ENCODE data around the gene SCN4A. TPM values are rescaled to one million over a fixed set of nuclear protein-coding genes. Genes with fewer than 3 reads are reported as not detected.
A peak's percentile ranks its signal among the peaks of the same experiment; 100 is the strongest.
"Not testable (repeated sequence)": the region's sequence is repeated elsewhere in the genome, so short reads cannot be mapped to it uniquely, and the experiment has no call there.

Gene SCN4A
- total and polyA plus RNA-seq, 8 donors: 0.05 to 0.88 (median 0.58) TPM

- Histone ChIP-seq H3K4me1 (peaks cover 19 to 56% of the 10 kb centered on the region in 2 donors), H3K27me3 (no peaks in the 10 kb centered on the region), H3K27ac (peak overlapping the region; percentile 42 to 61), H3K4me3 (no peak overlapping the region), H3K9me3 (no peaks in the 10 kb centered on the region), H3K36me3 (peaks cover 0 to 21% of the 10 kb centered on the region in 2 donors)
- intact Hi-C loops (cut with DNase I): no loop called here
- TF ChIP-seq, protein P1, sequence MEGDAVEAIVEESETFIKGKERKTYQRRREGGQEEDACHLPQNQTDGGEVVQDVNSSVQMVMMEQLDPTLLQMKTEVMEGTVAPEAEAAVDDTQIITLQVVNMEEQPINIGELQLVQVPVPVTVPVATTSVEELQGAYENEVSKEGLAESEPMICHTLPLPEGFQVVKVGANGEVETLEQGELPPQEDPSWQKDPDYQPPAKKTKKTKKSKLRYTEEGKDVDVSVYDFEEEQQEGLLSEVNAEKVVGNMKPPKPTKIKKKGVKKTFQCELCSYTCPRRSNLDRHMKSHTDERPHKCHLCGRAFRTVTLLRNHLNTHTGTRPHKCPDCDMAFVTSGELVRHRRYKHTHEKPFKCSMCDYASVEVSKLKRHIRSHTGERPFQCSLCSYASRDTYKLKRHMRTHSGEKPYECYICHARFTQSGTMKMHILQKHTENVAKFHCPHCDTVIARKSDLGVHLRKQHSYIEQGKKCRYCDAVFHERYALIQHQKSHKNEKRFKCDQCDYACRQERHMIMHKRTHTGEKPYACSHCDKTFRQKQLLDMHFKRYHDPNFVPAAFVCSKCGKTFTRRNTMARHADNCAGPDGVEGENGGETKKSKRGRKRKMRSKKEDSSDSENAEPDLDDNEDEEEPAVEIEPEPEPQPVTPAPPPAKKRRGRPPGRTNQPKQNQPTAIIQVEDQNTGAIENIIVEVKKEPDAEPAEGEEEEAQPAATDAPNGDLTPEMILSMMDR (IDR thresholded peaks at IDR 0.05): no peak
- DNase-seq (no peak), ATAC-seq (peak; percentile 2)
Measured at GRCh38 chr17:64007838-64008282, 35.1 kb upstream of the SCN4A start.

DNA sequence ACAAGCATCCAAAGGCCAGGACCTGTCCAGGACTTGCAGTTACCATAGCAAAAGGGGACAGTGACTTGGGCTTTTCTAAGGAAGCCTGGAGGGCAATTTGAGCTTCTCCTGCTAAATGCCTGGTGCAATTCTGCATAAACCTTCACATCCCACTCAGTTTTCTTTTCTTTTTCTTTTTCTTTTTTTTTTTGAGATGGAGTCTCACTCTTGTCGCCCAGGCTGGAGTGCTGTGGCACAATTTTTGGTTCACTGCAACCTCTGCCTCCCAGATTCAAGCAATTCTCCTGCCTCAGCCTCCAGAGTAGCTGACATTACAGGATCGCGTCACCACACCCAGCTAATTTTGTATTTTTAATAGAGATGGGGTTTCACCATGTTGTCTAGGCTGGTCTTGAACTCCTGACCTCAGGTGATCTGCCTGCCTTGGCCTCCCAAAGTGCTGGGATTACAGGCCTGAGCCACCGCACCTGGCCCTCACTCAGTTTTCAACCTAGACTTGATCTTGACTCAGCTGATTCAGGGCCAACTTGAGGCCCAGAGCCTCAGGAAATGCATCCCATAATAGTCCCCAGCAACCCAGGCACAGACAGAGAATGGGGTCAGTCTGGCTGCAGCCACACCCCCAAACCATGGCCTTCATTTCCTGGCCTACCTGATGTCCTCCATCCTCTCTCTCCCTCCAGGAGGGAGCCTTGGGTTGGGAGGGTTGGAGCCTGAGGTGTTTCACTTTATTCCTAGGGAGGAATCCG is 34.5 kb upstream of the SCN4A start:
- H3K4me3 ChIP-seq; H3K27me3 ChIP-seq; H3K9me3 ChIP-seq; DNase-seq; ATAC-seq; intact Hi-C loops (cut with DNase I): not testable (repeated sequence)
- H3K27ac ChIP-seq: peak overlapping the region; percentile 42 to 61
- peaks cover 0 to 27% of the 10 kb centered on the region in 2 donors for H3K36me3 ChIP-seq
- H3K4me1 ChIP-seq: peaks cover 21 to 58% of the 10 kb centered on the region in 2 donors

GRCh38 chr17:64006361-64007088 is 33.8 kb upstream of the SCN4A start:
- Histone ChIP-seq H3K9me3 (no peaks in the 10 kb centered on the region), H3K4me1 (peaks cover 26 to 66% of the 10 kb centered on the region in 2 donors), H3K27ac (peak overlapping the region; percentile 54 to 72), H3K27me3 (no peaks in the 10 kb centered on the region), H3K36me3 (peaks cover 0 to 29% of the 10 kb centered on the region in 2 donors), H3K4me3 (peak overlapping the region in 1 of 2 donors; percentile 34)
- DNase-seq (no peak), ATAC-seq (no peak)
- intact Hi-C loops (cut with DNase I): no loop called here
- TF ChIP-seq, protein P1 (IDR thresholded peaks at IDR 0.05): no peak

- Histone ChIP-seq H3K4me3 (peak overlapping the region in 1 of 2 donors; percentile 34), H3K27ac (peak overlapping the region; percentile 54 to 72), H3K27me3 (no peaks in the 10 kb centered on the region), H3K4me1 (peaks cover 30 to 74% of the 10 kb centered on the region in 2 donors), H3K9me3 (no peaks in the 10 kb centered on the region), H3K36me3 (peaks cover 0 to 29% of the 10 kb centered on the region in 2 donors)
- DNase-seq (peak in 2 of 4 donors; percentile 72 to 80), ATAC-seq (peak; percentile 65)
- TF ChIP-seq, protein P1 (IDR thresholded peaks at IDR 0.05): no peak
- intact Hi-C loops (cut with DNase I): no loop called here
Measured at GRCh38 chr17:64005734-64006167, 33.0 kb upstream of the SCN4A start.

GRCh38 chr17:64004903-64005733 is 32.4 kb upstream of the SCN4A start:
- ATAC-seq: peak; percentile 12
- Histone ChIP-seq H3K27ac (peak overlapping the region; percentile 54 to 72), H3K27me3 (peaks cover 0 to under 1% of the 10 kb centered on the region in 2 donors), H3K9me3 (no peaks in the 10 kb centered on the region), H3K4me1 (peaks cover 30 to 69% of the 10 kb centered on the region in 2 donors), H3K36me3 (peaks cover 0 to 29% of the 10 kb centered on the region in 2 donors), H3K4me3 (peak overlapping the region in 1 of 2 donors; percentile 34)
- DNase-seq: no peak
- intact Hi-C loops (cut with DNase I): no loop called here
- TF ChIP-seq, protein P1 (IDR thresholded peaks at IDR 0.05): no peak

All from left lung (tissue), 10 donors.